H1 (cell line): Measurements from ENCODE around the gene SMO.

Experiments
- CEBPB ChIP-seq: IDR thresholded peaks from 2 replicates; pipeline ENCODE4 v1.6.1; 2012; ENCODE audit warnings: low read depth, low read length
- CHD7 ChIP-seq: fragments of 300-600 bp; sonication (generic); IDR thresholded peaks from 2 replicates; pipeline ENCODE4 v1.7.1; 2012; ENCODE audit warnings: low read length, moderate library complexity, mild to moderate bottlenecking, inconsistent platforms; ENCODE audit not compliant: insufficient replicate concordance
- CTCF ChIP-seq, 3 experiments: IDR thresholded peaks; 1 replicate in 2 of 3; 2 replicates in 1 of 3; pipeline versions ENCODE4 v1.5.1 to v1.6.1; 2011; ENCODE audit warnings: low read length in 3 of 3, mild to moderate bottlenecking in 3 of 3, inconsistent platforms in 2 of 3, low read depth in 1 of 3, moderate library complexity in 1 of 3; ENCODE audit not compliant: insufficient read depth in 1 of 3; ENCODE audit errors: control extremely low read depth in 1 of 3
- EP300 ChIP-seq, 2 experiments: IDR thresholded peaks; 1 replicate in 1 of 2; 2 replicates in 1 of 2; pipeline ENCODE4 v1.6.1; 2011 to 2012; ENCODE audit warnings: low read depth in 2 of 2, low read length in 2 of 2, mild to moderate bottlenecking in 2 of 2, borderline replicate concordance in 1 of 2, inconsistent platforms in 1 of 2, moderate library complexity in 1 of 2
- EZH2 ChIP-seq: fragments of 200-600 bp; sonication (generic); IDR thresholded peaks from 2 replicates; pipeline ENCODE4 v1.7.1; 2012; ENCODE audit warnings: low read depth, mild to moderate bottlenecking, moderate library complexity, low read length, inconsistent platforms; ENCODE audit not compliant: severe bottlenecking
- GTF2F1 ChIP-seq: IDR thresholded peaks from 2 replicates; pipeline ENCODE4 v1.6.1; 2012; ENCODE audit warnings: low read depth, low read length, improper control_type of control experiment, borderline replicate concordance
- JUND ChIP-seq: IDR thresholded peaks from 2 replicates; pipeline ENCODE4 v1.6.1; 2011; ENCODE audit warnings: mild to moderate bottlenecking, improper control_type of control experiment, low read length
- NANOG ChIP-seq: IDR thresholded peaks from 2 replicates; pipeline ENCODE4 v1.6.1; 2011; ENCODE audit warnings: low read length, low read depth, mild to moderate bottlenecking, inconsistent platforms; ENCODE audit not compliant: insufficient read depth, poor library complexity, severe bottlenecking
- NRF1 ChIP-seq: IDR thresholded peaks from 2 replicates; pipeline ENCODE4 v1.6.1; 2011; ENCODE audit warnings: mild to moderate bottlenecking, low read depth, low read length, improper control_type of control experiment
- POLR2A ChIP-seq, 2 experiments: IDR thresholded peaks; 1 replicate in 1 of 2; 2 replicates in 1 of 2; pipeline ENCODE4 v1.6.1; 2011; ENCODE audit warnings: low read depth in 2 of 2, low read length in 2 of 2, mild to moderate bottlenecking in 2 of 2; ENCODE audit errors: control extremely low read depth in 1 of 2
- RAD21 ChIP-seq, 2 experiments: IDR thresholded peaks in 1 of 2; conservative IDR thresholded peaks in 1 of 2; 2 replicates each; pipeline ENCODE4 v1.6.1; 2011; ENCODE audit warnings: low read depth in 2 of 2, low read length in 2 of 2, improper control_type of control experiment in 1 of 2, inconsistent platforms in 1 of 2, mild to moderate bottlenecking in 1 of 2, moderate library complexity in 1 of 2
- SP1 ChIP-seq: IDR thresholded peaks from 2 replicates; pipeline ENCODE4 v1.6.1; 2011; ENCODE audit warnings: low read depth, low read length

GRCh38 chr7:129197771-129198170 is 9.3 kb downstream of the SMO start:
- no peak for TF ChIP-seq EP300 (IDR thresholded peaks at IDR 0.05; ENCODE audit: borderline replicate concordance in 1 of 2, low read depth in 2 of 2, low read length in 2 of 2)
- no peak for TF ChIP-seq RAD21 (IDR thresholded peaks at IDR 0.05 in 1 of 2, conservative IDR thresholded peaks at IDR 0.05 in 1 of 2; ENCODE audit: low read depth in 2 of 2, low read length in 2 of 2)
- no peak for TF ChIP-seq CTCF (IDR thresholded peaks at IDR 0.05; ENCODE audit: control extremely low read depth in 1 of 3, insufficient read depth in 1 of 3, low read depth in 1 of 3, low read length in 3 of 3)
- no peak for TF ChIP-seq SP1
- no peak for TF ChIP-seq NANOG
- TF ChIP-seq CEBPB = no peak
- TF ChIP-seq EZH2 = no peak
- TF ChIP-seq POLR2A (IDR thresholded peaks at IDR 0.05; ENCODE audit: control extremely low read depth in 1 of 2, low read depth in 2 of 2, low read length in 2 of 2) = no peak
- no peak for TF ChIP-seq JUND
- TF ChIP-seq CHD7 = no peak
- no peak for TF ChIP-seq GTF2F1
- no peak for TF ChIP-seq NRF1
